H1 (cell line): Measurements from ENCODE around the gene ROGDI. TPM values are rescaled to one million over a fixed set of nuclear protein-coding genes. Genes with fewer than 3 reads are reported as not detected.

Source experiments
- CTCF ChIA-PET: fragments of 300-600 bp; sonication (Branson Sonifier 250); formaldehyde crosslinking; loops from one replicate; lab custom pipeline; 2021; ENCODE audit not compliant: partially characterized antibody; lab: Charles Lee
- POLR2A ChIA-PET: fragments of 300-600 bp; sonication (Branson Sonifier 250); formaldehyde crosslinking; loops from one replicate; lab custom pipeline; 2021; ENCODE audit warnings: inconsistent platforms; ENCODE audit not compliant: partially characterized antibody; lab: Charles Lee
- DNase-seq, 2 experiments: peaks; one replicate each; pipeline versions ENCODE4 v3.0.0 to v3.0.0-alpha.2; 2010 to 2022; ENCODE audit warnings: low spot score in 2 of 2, low read depth in 1 of 2, mixed read lengths in 1 of 2
- FAIRE-seq: peaks from 2 replicates; lab custom pipeline; 2011; peaks lifted over from hg19 to GRCh38; lab: Jason Lieb, UNC
- H2AFZ ChIP-seq: 2 replicates; pipeline ENCODE4 v1.8.1; 2012; ENCODE audit warnings: low read length, inconsistent platforms
- H2AK5ac ChIP-seq: 2 replicates; pipeline ENCODE4 v1.6.1; 2013; ENCODE audit warnings: low read depth, low read length
- H2BK120ac ChIP-seq: replicated peaks from 2 replicates; pipeline ENCODE3; 2013; ENCODE audit warnings: low read depth, low read length, inconsistent platforms
- H2BK12ac ChIP-seq: 2 replicates; pipeline ENCODE4 v1.6.1; 2013; ENCODE audit warnings: low read depth, low read length
- H2BK15ac ChIP-seq: 2 replicates; pipeline ENCODE4 v1.6.1; 2013; ENCODE audit warnings: low read length
- H2BK20ac ChIP-seq: 2 replicates; pipeline ENCODE4 v1.6.1; 2013; ENCODE audit warnings: low read length
- H2BK5ac ChIP-seq: 2 replicates; pipeline ENCODE4 v1.6.1; 2013; ENCODE audit warnings: low read depth, low read length
- H3K14ac ChIP-seq: 2 replicates; pipeline ENCODE4 v1.6.1; 2013; ENCODE audit warnings: inconsistent platforms; ENCODE audit not compliant: insufficient read length
- H3K18ac ChIP-seq: 2 replicates; pipeline ENCODE4 v1.6.1; 2013; ENCODE audit warnings: low read length; ENCODE audit errors: extremely low read depth
- H3K23ac ChIP-seq: 2 replicates; pipeline ENCODE4 v1.6.1; 2013; ENCODE audit warnings: inconsistent platforms; ENCODE audit not compliant: insufficient read length
- H3K23me2 ChIP-seq: 2 replicates; pipeline ENCODE4 v1.6.1; 2013; ENCODE audit warnings: low read depth, low read length
- H3K27ac ChIP-seq: 2 replicates; pipeline ENCODE4 v1.6.1; 2011; ENCODE audit warnings: low read depth, low read length, inconsistent platforms
- H3K27me3 ChIP-seq, 4 experiments: replicated peaks in 1 of 4; 1 replicate in 1 of 4; 2 replicates in 3 of 4; pipeline versions ENCODE4 v1.6.1 to v1.8.1; 2011 to 2013; ENCODE audit warnings: low read length in 3 of 4, mild to moderate bottlenecking in 3 of 4, inconsistent platforms in 2 of 4, mixed read lengths in 2 of 4, moderate library complexity in 1 of 4; ENCODE audit not compliant: control insufficient read depth in 3 of 4, insufficient read depth in 3 of 4; ENCODE audit errors: extremely low read depth in 1 of 4
- H3K36me3 ChIP-seq, 4 experiments: 2 replicates each; pipeline versions ENCODE4 v1.6.1 to v1.8.1; 2011 to 2013; ENCODE audit warnings: mild to moderate bottlenecking in 4 of 4, low read length in 3 of 4, moderate library complexity in 2 of 4, control low read depth in 1 of 4, inconsistent platforms in 1 of 4; ENCODE audit not compliant: insufficient read depth in 4 of 4, control insufficient read depth in 2 of 4
- H3K4ac ChIP-seq: replicated peaks from 2 replicates; pipeline ENCODE3; 2013; ENCODE audit warnings: low read length, low read depth, mixed read lengths, inconsistent platforms; ENCODE audit not compliant: insufficient read length
- H3K4me1 ChIP-seq, 4 experiments: replicated peaks in 1 of 4; 1 replicate in 1 of 4; 2 replicates in 3 of 4; pipeline versions ENCODE4 v1.6.1 to v1.8.1; 2011 to 2013; ENCODE audit warnings: low read length in 3 of 4, inconsistent platforms in 2 of 4, mixed read lengths in 1 of 4; ENCODE audit not compliant: insufficient read depth in 4 of 4, control insufficient read depth in 3 of 4
- H3K4me2 ChIP-seq, 2 experiments: 2 replicates each; pipeline versions ENCODE4 v1.6.1 to v1.8.1; 2011 to 2013; ENCODE audit warnings: low read depth in 2 of 2, low read length in 2 of 2, control low read depth in 1 of 2, inconsistent platforms in 1 of 2, mild to moderate bottlenecking in 1 of 2; ENCODE audit not compliant: insufficient read depth in 1 of 2
- H3K4me3 ChIP-seq, 4 experiments: fragments of 200-600, 300-600 bp in 1 of 4; sonication (generic), shearing (Covaris generic), sonication (Bioruptor Twin) in 1 of 4; 2 replicates each; pipeline versions ENCODE4 v1.5.1 to v1.8.1; 2011 to 2016; ENCODE audit warnings: low read length in 4 of 4, low read depth in 3 of 4, control low read depth in 2 of 4, inconsistent platforms in 2 of 4, mild to moderate bottlenecking in 2 of 4, mixed read lengths in 1 of 4, moderate library complexity in 1 of 4; ENCODE audit not compliant: insufficient read depth in 2 of 4; ENCODE audit errors: extremely low read depth in 1 of 4
- H3K56ac ChIP-seq: replicated peaks from 2 replicates; pipeline ENCODE3; 2013; ENCODE audit warnings: low read depth, mild to moderate bottlenecking, mixed read lengths, low read length, inconsistent platforms; ENCODE audit not compliant: insufficient read length
- H3K79me1 ChIP-seq: 2 replicates; pipeline ENCODE4 v1.6.1; 2013; ENCODE audit warnings: low read depth, low read length, control low read depth
- H3K79me2 ChIP-seq, 2 experiments: 2 replicates each; pipeline versions ENCODE4 v1.6.1 to v1.8.1; 2012 to 2013; ENCODE audit warnings: low read length in 2 of 2, mild to moderate bottlenecking in 2 of 2, inconsistent platforms in 1 of 2; ENCODE audit not compliant: insufficient read depth in 2 of 2, control insufficient read depth in 1 of 2
- H3K9ac ChIP-seq, 4 experiments: replicated peaks in 1 of 4; 1 replicate in 1 of 4; 2 replicates in 3 of 4; pipeline versions ENCODE4 v1.6.1 to v1.8.1; 2011 to 2013; ENCODE audit warnings: low read depth in 3 of 4, low read length in 3 of 4, control low read depth in 2 of 4, mild to moderate bottlenecking in 2 of 4, moderate library complexity in 2 of 4, inconsistent platforms in 1 of 4; ENCODE audit errors: extremely low read depth in 1 of 4
- H3K9me3 ChIP-seq, 2 experiments: 2 replicates each; pipeline versions ENCODE4 v1.6.1 to v1.8.1; 2012 to 2013; ENCODE audit warnings: mild to moderate bottlenecking in 2 of 2, moderate library complexity in 2 of 2, control low read depth in 1 of 2, inconsistent platforms in 1 of 2, low read depth in 1 of 2, low read length in 1 of 2, mixed read lengths in 1 of 2; ENCODE audit not compliant: insufficient read depth in 2 of 2
- H4K20me1 ChIP-seq, 2 experiments: replicated peaks in 1 of 2; 2 replicates each; pipeline versions ENCODE3 to v1.8.1; 2011 to 2013; ENCODE audit warnings: inconsistent platforms in 2 of 2, low read length in 2 of 2, mild to moderate bottlenecking in 1 of 2; ENCODE audit not compliant: insufficient read depth in 2 of 2, control insufficient read depth in 1 of 2
- H4K5ac ChIP-seq: 2 replicates; pipeline ENCODE4 v1.6.1; 2013; ENCODE audit warnings: low read length, low read depth, mixed read lengths, inconsistent platforms; ENCODE audit not compliant: insufficient read length
- H4K8ac ChIP-seq: 2 replicates; pipeline ENCODE4 v1.8.0; 2013; ENCODE audit warnings: mild to moderate bottlenecking, moderate library complexity, low read length, inconsistent platforms; ENCODE audit not compliant: insufficient read depth; ENCODE audit errors: extremely low read depth
- H4K91ac ChIP-seq: replicated peaks from 2 replicates; pipeline ENCODE3; 2013; ENCODE audit warnings: low read length, mixed read lengths, inconsistent platforms; ENCODE audit not compliant: insufficient read length
- RFX5 ChIP-seq: IDR thresholded peaks from 2 replicates; pipeline ENCODE4 v1.6.1; 2011; ENCODE audit warnings: low read depth, low read length, improper control_type of control experiment, borderline replicate concordance
- SAP30 ChIP-seq: fragments of 300-600 bp; sonication (generic); IDR thresholded peaks from 2 replicates; pipeline ENCODE4 v1.7.1; 2012; ENCODE audit warnings: low read length, moderate library complexity, mild to moderate bottlenecking, inconsistent platforms; ENCODE audit not compliant: insufficient read depth, insufficient replicate concordance
- WGBS, 2 experiments: shearing (Covaris generic) in 1 of 2; methylation state at CpG; one replicate each; pipeline versions ENCODE4 v1.1.6 to v1.1.7; 2013 to 2015; ENCODE audit warnings: low lambda C conversion rate in 2 of 2, mixed read lengths in 2 of 2, inconsistent platforms in 1 of 2, low coverage in 1 of 2, missing lambda C conversion rate in 1 of 2; ENCODE audit not compliant: insufficient replicate concordance in 2 of 2, insufficient coverage in 1 of 2, insufficient read length in 1 of 2; ENCODE audit errors: extremely low coverage in 1 of 2, missing lambda C conversion rate in 1 of 2; 5-methylcytosine and 5-hydroxymethylcytosine counted together
- polyA plus RNA-seq, 7 experiments: library from polyadenylated mRNA; depleted of rRNA in 3 of 7; stranded (reverse) in 5 of 7; unstranded in 2 of 7; fragments of >200 nt in 5 of 7; fragments of 200-250 nt in 2 of 7; gene quantifications; 1 replicate in 5 of 7; 2 replicates in 1 of 7; 4 replicates in 1 of 7; pipeline versions ENCODE4 v1.2.1 to v1.2.3, GENCODE V29; 2011 to 2013; ENCODE audit warnings: missing spikeins in 2 of 7, mixed read lengths in 2 of 7
- total RNA-seq: library from RNA; stranded (reverse); fragmentation: NEBNext Ultra II Directional; extraction: Animal tissue kit (Norgen Biotek cat#: 25700); gene quantifications from 2 replicates; pipeline ENCODE4 v1.2.1, GENCODE V29; 2021

ROGDI gene
- total and polyA plus RNA-seq, 2 of the 8 experiments (the other 6 are each of a cell fraction or from before 2014, with no cell fraction given): 27.4 to 68.4 TPM

DNA sequence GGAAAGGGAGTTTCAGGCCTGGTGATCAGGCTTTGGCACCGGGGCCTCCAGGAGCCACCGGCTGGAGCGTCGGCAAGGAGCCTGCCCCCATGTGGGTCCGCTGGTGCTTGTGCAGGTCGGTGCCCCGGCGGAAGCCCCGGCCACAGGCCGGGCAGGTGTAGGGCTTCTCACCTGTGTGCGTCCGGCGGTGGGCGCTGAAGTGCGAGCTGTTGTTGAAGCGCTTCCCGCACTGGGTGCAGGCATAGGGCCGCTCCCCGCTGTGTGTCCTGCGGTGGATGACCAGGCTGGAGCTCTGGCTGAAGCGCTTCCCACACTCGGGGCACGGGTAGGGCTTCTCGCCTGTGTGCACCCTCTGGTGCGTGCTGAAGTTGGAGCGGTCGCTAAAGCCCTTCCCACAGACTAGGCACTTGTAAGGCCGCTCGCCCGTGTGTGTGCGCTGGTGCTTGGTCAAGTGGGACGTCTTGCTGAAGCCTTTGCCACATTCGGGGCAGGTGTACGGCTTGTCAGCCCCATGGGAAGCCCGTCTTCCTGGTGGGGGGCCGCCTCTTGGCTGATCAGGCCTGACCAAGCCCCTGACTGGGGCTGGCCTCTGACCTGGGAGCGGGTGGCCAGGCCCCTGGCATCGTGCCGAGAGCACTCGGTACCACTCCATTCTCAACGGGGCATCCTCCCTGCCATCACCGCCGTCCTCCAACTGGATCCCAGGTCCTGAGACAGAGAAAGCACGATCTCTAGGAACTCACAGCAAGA lies 49.9 kb downstream of the ROGDI start:
- DNase-seq: no peak
- H3K79me2 ChIP-seq: no peaks in the 10 kb centered on the region
- H3K18ac ChIP-seq: no peak overlapping the region
- peaks cover 0 to 5% of the 10 kb centered on the region in 2 experiments; a peak in 1 of 4 replicates for H3K9me3 ChIP-seq
- ChIA-PET POLR2A (interaction anchor here (1.0 to 2.9 kb wide), 3 partner anchors 8 to 18 kb away, joined by 4 to 16 read pairs (median 6); partner anchors contain the start of genes ANKS3 and DNAAF8), CTCF (interaction anchor here (1.0 kb wide), 1 partner anchor 14 kb away, joined by 3 read pairs; no protein-coding TSS in a partner anchor)
- H3K27me3 ChIP-seq: no peaks in the 10 kb centered on the region
- no peak overlapping the region for H2BK20ac ChIP-seq
- H2BK120ac ChIP-seq: no peak overlapping the region
- no peak overlapping the region for H2BK5ac ChIP-seq
- no peak overlapping the region for H3K56ac ChIP-seq
- H3K4me1 ChIP-seq: no peaks in the 10 kb centered on the region
- no peak overlapping the region for H2BK15ac ChIP-seq
- peaks cover 3 to 31% (median 22%) of the 10 kb centered on the region in 4 experiments; a peak in 6 of 8 replicates for H3K36me3 ChIP-seq
- no peak overlapping the region for H4K5ac ChIP-seq
- no peaks in the 10 kb centered on the region for H3K23me2 ChIP-seq
- H4K8ac ChIP-seq: peak overlapping the region; percentile 11; the same call in 1 of the 2 replicates
- H3K23ac ChIP-seq: no peak overlapping the region
- H3K4me3 ChIP-seq: no peak overlapping the region
- no peak overlapping the region for H4K91ac ChIP-seq
- H3K79me1 ChIP-seq: no peaks in the 10 kb centered on the region; the same call in none of the 2 replicates
- no peak overlapping the region for H2AK5ac ChIP-seq
- no peak for FAIRE-seq
- H3K4me2 ChIP-seq: no peak overlapping the region
- no peak overlapping the region for H3K4ac ChIP-seq
- peaks cover 0 to 3% of the 10 kb centered on the region in 2 experiments for H4K20me1 ChIP-seq
- WGBS, 2 experiments: 97% methylated on average over 44 of the region's 44 CpGs; no CpG with 5 or more reads in 1 of the 2 experiments
- no peak overlapping the region for H3K27ac ChIP-seq
- H2AFZ ChIP-seq: no peak overlapping the region
- no peak overlapping the region for H3K14ac ChIP-seq
- H2BK12ac ChIP-seq: no peak overlapping the region
- no peak overlapping the region for H3K9ac ChIP-seq
- TF ChIP-seq SAP30 (no peak), RFX5 (no peak)
